GM18951 (cell line): Measurements from ENCODE around the gene NINL.
"Not testable (repeated sequence)": the region's sequence is repeated elsewhere in the genome, so short reads cannot be mapped to it uniquely, and the experiment has no call there.

Experiments used
- POLR2A ChIP-seq: IDR thresholded peaks from 4 replicates; pipeline ENCODE4 v1.6.1; 2011; ENCODE audit warnings: mild to moderate bottlenecking; ENCODE audit not compliant: insufficient read length, insufficient read depth; ENCODE audit errors: extremely low read depth
- in situ Hi-C: fragments of 300-500 bp; cut with MboI; formaldehyde crosslinking; loops from one replicate; pipeline ENCODE4 v1.12.0; 2022; ENCODE audit warnings: low sequenced_read_pairs, mixed read lengths, inconsistent platforms; ENCODE audit not compliant: unreplicated experiment

Gene NINL

DNA sequence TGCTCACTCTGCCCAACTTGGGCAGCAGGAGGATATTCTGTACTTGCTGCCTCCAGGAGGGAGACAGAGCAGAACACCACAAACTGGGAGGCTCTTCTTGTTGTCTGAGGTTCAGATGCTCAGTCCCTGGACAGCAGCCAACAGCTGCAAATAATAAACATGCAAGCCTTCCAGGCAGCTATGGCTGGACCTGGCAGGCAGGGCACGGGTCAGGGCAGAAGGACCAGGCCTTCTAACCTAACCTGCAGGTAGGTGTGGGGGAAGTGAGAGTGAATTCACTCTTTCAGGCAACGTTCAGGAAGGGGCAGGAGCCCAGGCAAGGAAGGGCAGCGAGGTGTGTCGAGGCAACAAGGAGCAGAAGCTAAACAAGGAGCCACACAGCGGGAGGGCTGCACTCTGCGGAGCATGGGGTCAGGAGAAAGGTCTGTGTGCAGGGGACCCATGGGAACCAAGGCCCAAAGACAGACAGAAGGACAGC lies 31.5 kb downstream of the NINL start:
- no peak for TF ChIP-seq POLR2A
- in situ Hi-C loops, result no loop called here

DNA sequence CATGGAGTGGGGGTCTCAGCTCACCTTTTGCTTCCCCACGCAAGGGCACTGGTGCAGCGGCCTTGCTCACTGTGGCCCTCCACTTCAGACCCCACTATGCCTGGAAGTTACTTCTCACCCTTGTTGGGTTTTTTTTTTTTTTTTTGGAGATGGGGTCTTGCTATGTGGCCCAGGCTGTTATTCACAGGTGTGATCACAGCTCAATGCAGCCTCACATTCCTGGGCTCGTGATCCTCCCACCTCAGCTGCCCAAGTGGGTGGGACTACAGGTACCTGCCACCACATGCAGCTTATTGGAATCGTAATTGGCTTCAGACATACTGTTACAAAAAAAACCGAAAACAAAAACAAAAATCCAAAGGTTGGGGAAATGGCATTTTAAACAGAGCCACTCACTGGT lies 32.4 kb downstream of the NINL start:
- in situ Hi-C loops, result no loop called here
- no peak for TF ChIP-seq POLR2A

DNA sequence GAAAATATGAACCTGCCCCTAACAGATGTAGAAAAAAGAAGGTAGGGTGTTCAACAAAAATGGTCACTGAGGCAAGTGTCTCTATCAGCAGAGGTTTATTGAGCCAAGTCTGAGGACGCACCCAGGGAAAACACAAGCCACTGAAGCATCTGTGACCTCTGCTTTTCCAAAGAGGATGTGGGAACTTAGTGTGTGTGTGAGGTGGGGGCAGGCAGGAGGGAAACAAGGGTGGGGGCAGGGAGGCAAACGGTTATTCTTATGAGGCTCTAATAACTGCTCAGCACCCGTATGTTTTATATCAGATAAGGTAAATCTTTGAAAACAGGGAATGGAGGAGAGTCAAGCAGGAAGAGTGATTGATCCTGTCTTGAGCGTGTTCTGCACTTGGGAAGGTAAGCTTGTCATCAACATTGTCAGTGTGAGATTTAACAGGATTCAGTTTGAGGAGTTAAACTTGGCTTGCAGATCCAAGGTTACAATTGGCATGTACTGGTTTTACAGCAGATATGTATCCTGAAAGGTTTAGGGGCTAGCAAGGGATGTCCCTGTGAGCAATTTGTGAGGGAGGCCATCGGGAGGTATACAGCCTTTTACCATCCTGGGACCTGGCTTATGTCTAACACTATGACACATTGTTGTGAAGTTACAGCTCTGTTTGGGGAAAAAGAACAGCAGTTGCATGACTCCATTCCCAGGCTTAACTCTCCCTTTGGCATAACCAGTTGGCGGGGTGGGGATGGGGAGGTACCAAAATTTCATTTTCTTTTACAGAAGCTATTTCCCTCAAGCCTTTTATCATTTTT lies 33.7 kb downstream of the NINL start:
- TF ChIP-seq POLR2A, result no peak
- in situ Hi-C loops, result no loop called here

DNA sequence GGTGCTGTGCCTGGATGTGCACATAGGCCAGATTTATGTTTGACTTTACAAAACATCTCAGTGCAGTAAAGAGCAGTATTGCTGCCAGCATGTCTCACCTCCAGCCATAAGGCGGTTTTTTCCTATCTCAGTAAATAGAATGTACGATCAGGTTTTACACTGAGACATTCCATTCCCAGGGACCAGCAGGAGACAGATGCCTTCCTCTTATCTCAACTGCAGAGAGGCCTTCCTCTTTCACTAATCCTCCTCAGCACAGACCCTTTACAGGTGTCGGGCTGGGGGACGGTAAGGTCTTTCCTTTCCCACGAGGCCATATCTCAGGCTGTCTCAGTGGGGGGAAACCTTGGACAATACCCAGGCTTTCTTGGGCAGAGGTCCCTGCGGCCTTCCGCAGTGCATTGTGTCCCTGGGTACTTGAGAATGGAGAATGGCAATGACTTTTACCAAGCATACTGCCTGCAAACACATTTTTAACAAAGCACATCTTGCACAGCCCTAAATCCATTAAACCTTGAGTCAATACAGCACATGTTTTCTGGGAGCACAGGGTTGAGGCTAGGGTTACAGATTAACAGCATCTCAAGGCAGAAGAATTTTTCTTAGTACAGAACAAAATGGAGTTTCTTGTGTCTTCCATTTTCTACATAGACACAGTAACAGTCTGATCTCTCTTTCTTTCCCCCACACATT lies 34.5 kb downstream of the NINL start:
- in situ Hi-C loops, result not testable (repeated sequence)

DNA sequence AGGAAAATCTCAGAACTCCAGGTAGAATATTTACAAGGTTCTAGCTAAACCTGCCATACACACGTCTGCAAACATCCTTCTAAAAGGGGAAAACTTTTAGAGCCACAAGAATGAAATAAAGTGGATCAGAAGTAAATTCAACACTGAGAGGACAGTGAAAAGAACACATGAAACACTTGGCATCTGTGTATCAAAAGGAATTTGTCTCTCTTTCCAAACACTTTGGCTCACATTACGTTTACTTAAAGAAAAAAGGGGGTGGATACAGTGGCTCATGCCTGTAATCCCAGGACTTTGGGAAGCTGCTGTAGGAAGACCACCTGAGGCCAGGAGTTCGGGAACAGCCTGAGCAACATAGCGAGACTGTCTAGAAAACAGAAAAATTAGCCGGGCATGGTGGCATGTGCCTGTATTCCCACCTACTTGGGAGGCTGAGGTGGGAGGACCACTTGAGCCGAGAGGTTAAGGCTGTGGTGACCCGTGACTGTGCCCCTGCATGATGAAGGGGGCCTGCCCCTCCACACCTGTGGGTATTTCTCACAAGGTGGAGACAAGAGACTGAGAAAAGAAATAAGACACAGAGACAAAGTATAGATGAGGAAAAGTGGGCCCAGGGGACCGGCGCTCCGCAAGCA lies 35.4 kb downstream of the NINL start:
- in situ Hi-C loops, result no loop called here

DNA sequence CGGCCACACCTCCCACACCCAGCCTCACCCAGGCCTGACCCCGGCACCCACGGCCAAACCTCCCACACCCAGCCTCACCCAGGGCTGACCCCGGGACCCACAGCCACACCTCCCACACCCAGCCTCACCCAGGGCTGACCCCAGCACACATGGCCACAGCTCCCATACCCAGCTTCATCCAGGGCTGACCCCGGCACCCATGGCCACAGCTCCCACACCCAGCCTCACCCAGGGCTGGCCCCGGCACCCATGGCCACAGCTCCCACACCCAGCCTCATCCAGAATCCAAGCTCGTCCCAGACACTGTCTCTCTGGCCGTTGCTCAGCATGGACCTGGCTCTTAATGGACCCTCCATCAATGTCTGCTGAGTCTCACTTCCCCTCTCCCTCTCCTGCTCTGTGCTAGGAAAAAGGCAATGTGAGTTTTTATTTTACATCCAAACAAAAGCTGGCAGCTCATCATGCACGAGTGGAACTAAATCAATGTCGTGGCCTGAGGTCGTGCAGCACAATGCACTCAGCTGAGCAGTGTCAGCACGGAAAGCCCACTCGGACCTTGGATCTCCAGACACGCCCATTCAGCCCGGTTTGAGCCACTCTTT lies 36.1 kb downstream of the NINL start:
- in situ Hi-C loops, result no loop called here
- TF ChIP-seq POLR2A, result no peak

More for the DNA sequence above, 35.4 kb downstream of the NINL start:
- TF ChIP-seq POLR2A, result no peak

DNA sequence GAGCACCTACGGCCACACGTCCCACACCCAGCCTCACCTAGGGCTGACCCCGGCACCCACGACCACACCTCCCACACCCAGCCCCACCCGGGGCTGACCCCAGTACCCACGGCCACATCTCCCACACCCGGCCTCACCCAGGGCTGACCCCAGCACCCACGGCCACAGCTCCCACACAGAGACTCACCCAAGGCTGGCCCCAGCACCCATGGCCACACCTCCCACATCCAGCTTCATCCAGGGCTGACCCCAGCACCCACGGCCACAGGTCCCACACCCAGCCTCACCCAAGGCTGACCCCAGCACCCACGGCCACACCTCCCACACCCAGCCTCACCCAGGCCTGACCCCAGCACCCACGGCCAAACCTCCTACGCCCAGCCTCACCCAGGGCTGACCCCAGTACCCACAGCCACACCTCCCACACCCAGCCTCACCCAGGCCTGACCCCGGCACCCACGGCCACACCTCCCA lies 36.7 kb downstream of the NINL start:
- TF ChIP-seq POLR2A, result no peak
- in situ Hi-C loops, result no loop called here

DNA sequence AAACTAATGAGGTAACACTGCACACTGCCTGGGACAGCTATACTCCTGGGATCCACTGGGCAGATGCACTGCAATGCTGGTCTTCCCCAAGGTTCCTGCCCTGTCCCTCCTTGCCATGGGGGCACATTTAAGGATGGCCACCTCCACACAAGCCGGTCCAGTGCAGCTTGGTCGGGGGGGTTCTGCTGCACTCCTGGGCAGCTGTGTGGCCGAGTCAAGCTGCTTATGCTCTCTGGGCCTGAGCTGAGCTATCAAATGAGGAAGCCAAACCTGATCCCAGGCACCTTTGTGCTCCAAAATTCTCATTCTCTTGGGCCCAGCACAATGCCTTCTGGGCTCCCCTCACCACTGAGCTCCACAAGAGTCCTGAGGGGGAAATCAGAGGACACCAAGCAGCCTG lies 37.3 kb downstream of the NINL start:
- TF ChIP-seq POLR2A, result no peak
- in situ Hi-C loops, result no loop called here

DNA sequence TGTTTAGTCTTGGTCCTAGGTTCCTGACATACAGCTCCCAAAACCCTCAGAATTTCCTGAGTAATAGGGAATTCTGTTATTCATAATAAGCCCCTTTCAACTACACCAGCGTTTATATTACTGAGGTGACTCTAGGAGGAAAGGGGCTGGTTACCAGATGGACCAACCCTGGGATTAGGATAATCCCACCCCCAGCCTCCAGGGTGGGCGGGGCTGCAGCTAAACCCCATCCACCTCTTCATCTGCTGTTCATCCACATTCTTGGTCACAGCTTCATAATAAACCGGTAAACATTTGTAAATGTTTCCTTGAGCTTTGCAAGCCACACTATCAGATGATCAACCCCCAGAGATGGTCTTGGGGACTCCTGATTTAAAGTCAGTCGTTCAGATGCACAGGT lies 38.3 kb downstream of the NINL start:
- no peak for TF ChIP-seq POLR2A
- in situ Hi-C loops, result no loop called here

DNA sequence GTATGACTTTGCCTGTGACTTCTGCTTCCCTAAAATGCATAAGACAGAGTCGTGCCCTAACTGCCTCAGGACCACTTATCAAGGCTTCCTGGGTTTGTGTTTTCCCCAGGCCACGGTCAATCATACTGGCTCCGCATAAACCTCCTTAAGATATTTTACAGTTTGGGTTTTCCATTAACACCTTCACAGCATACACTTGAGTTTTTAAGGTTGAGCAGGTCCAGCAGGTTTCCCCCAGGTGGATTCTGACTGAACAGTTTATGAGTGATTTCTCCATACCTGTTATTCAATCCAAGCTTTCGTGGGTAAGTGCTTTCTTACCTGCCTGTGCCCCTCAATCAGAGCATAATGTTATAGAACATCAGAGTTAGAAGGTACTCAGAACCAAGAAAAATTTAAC lies 39.3 kb downstream of the NINL start:
- in situ Hi-C loops, result no loop called here
- TF ChIP-seq POLR2A, result no peak

DNA sequence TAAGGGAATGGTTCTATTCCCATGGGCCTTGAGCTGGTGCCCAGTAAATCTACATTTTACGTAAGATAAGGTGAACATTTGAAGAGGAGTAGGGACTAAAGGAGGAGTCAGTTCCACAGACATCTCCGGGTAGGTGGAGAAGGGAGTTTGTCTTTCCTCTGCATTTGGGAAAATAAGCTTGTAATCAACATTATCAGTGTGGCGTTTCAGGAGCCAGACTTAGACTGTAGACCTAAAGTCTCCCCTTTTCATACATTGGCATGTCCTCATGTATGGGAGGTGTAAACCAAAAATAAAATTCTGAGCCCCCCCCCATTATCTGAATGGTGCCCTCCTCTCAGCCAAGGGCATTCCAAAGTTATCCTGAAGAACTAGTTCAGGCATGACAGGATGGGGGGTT lies 40.2 kb downstream of the NINL start:
- TF ChIP-seq POLR2A, result no peak
- in situ Hi-C loops, result no loop called here

DNA sequence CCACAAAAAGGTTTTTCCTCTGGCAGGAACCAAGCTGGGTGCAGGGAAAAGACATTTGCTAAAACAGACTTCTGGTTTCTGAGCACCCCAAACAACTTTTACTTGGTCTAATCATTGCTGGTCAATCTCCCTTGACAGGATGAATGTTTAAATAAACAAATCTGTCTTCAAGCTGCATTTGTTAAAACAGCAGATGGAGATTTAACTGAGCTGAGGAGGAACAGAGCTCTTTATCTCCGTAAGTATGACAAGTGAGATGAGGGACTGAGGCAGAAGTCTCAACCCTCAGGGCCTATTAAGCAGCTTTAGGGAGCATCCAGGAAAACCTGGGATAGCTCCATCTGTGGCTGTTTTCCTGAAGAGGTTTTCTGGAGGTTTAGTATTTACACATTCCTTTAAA lies 40.6 kb downstream of the NINL start:
- TF ChIP-seq POLR2A, result no peak
- in situ Hi-C loops, result no loop called here

DNA sequence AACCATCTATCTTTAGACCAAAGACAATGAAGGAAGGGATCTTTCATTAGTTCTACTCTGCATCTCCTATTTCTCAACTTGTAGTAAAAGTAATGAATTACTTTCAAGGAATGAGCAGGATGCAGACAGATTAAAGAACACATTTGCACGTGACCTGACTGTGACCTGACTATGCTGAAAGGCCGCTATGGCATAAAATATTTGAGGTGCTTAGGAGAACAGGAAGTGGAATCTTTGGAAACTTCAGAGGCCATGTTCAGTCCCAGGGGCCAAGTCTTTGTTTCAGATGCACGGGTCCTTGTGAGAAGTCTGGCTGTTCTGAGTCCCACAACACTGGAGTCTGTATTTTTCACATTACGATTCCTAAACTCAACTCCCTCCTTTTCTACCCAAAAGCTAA lies 41.0 kb downstream of the NINL start:
- in situ Hi-C loops, result no loop called here
- TF ChIP-seq POLR2A, result no peak
